Endothelial cell of umbilical vein (primary cell): ENCODE data around the gene IVD. TPM values are rescaled to one million over a fixed set of nuclear protein-coding genes. Genes with fewer than 3 reads are reported as not detected.

ENCODE experiments used
- BruUV-seq: library from RNA; stranded (reverse); fragments of 400-500 nt; replicated peaks from 2 replicates; lab custom pipeline; 2021; lab: Mats Ljungman, UMichigan
- CTCF ChIA-PET: fragments of 300-600, 350-600 bp; sonication (Branson Sonifier 250); formaldehyde crosslinking; loops from one replicate; lab custom pipeline; 2021; ENCODE audit warnings: antibody characterized with exemption, inconsistent platforms; lab: Charles Lee
- POLR2A ChIA-PET: fragments of 300-600, 350-600 bp; sonication (Branson Sonifier 250); formaldehyde crosslinking; loops from one replicate; lab custom pipeline; 2021; ENCODE audit warnings: antibody characterized with exemption, inconsistent platforms; lab: Charles Lee
- DNase-seq: peaks from one replicate; pipeline ENCODE4 v3.0.0-alpha.2; 2011; ENCODE audit warnings: low read depth, low spot score
- FAIRE-seq: peaks from 2 replicates; lab custom pipeline; 2011; peaks lifted over from hg19 to GRCh38; lab: Jason Lieb, UNC
- H2AFZ ChIP-seq: 2 replicates; pipeline ENCODE4 v1.6.0; 2012; ENCODE audit warnings: low read depth, low read length, control low read depth, inconsistent platforms
- H3K27ac ChIP-seq: 2 replicates; pipeline ENCODE4 v1.5.1; 2011; ENCODE audit warnings: low read depth, mild to moderate bottlenecking, control low read depth, low read length, moderate library complexity; ENCODE audit not compliant: insufficient read depth
- H3K27me3 ChIP-seq, 2 experiments: 2 replicates each; pipeline versions ENCODE4 v1.6.0 to v1.6.1; 2011; ENCODE audit warnings: low read length in 2 of 2, mixed read lengths in 1 of 2; ENCODE audit not compliant: control insufficient read depth in 2 of 2, insufficient read depth in 2 of 2
- H3K36me3 ChIP-seq, 2 experiments: 2 replicates in 1 of 2; 3 replicates in 1 of 2; pipeline ENCODE4 v1.5.1; 2011; ENCODE audit warnings: low read length in 2 of 2, mild to moderate bottlenecking in 1 of 2, moderate library complexity in 1 of 2; ENCODE audit not compliant: control insufficient read depth in 2 of 2, insufficient read depth in 2 of 2; ENCODE audit errors: extremely low read depth in 1 of 2
- H3K4me1 ChIP-seq: 3 replicates; pipeline ENCODE4 v1.5.1; 2011; ENCODE audit warnings: mild to moderate bottlenecking, low read length; ENCODE audit not compliant: control insufficient read depth, insufficient read depth; ENCODE audit errors: extremely low read depth
- H3K4me2 ChIP-seq: 2 replicates; pipeline ENCODE4 v1.6.1; 2011; ENCODE audit warnings: low read length, control low read depth, mixed read lengths; ENCODE audit not compliant: insufficient read depth
- H3K4me3 ChIP-seq, 3 experiments: fragments of 200-600 bp in 1 of 3; sonication (generic), shearing (Covaris generic) in 1 of 3; replicated peaks in 1 of 3; 2 replicates each; pipeline ENCODE4 v1.5.1; 2011 to 2016; ENCODE audit warnings: control low read depth in 3 of 3, low read length in 3 of 3, mild to moderate bottlenecking in 2 of 3, inconsistent platforms in 1 of 3, low read depth in 1 of 3, moderate library complexity in 1 of 3; ENCODE audit not compliant: insufficient read depth in 1 of 3
- H3K79me2 ChIP-seq: 2 replicates; pipeline ENCODE4 v1.6.0; 2012; ENCODE audit warnings: low read length, inconsistent platforms; ENCODE audit not compliant: control insufficient read depth, insufficient read depth
- H3K9ac ChIP-seq: replicated peaks from 2 replicates; pipeline ENCODE3; 2011; ENCODE audit warnings: low read length, control low read depth; ENCODE audit not compliant: insufficient read depth; ENCODE audit errors: extremely low read depth
- H3K9me1 ChIP-seq: replicated peaks from 3 replicates; pipeline ENCODE4 v1.6.0; 2011; ENCODE audit warnings: mild to moderate bottlenecking, low read length; ENCODE audit not compliant: control insufficient read depth, insufficient read depth; ENCODE audit errors: extremely low read depth
- H3K9me3 ChIP-seq: replicated peaks from 2 replicates; pipeline ENCODE4 v1.5.1; 2012; ENCODE audit warnings: low read length, inconsistent platforms; ENCODE audit not compliant: control insufficient read depth, insufficient read depth
- H4K20me1 ChIP-seq: replicated peaks from 2 replicates; pipeline ENCODE3; 2011; ENCODE audit warnings: mild to moderate bottlenecking, low read length; ENCODE audit not compliant: control insufficient read depth, insufficient read depth; ENCODE audit errors: extremely low read depth
- EZH2 ChIP-seq: IDR thresholded peaks from 2 replicates; pipeline ENCODE4 v1.6.1; 2012; ENCODE audit warnings: borderline replicate concordance, low read depth, mild to moderate bottlenecking, moderate library complexity, low read length, inconsistent platforms; ENCODE audit not compliant: severe bottlenecking
- FOS ChIP-seq: IDR thresholded peaks from 2 replicates; pipeline ENCODE4 v1.6.1; 2011; ENCODE audit warnings: mild to moderate bottlenecking, low read length, moderate library complexity, borderline replicate concordance; ENCODE audit not compliant: insufficient read depth
- GATA2 ChIP-seq: IDR thresholded peaks from 2 replicates; pipeline ENCODE4 v1.7.0; 2011; ENCODE audit warnings: low read depth, mild to moderate bottlenecking, moderate library complexity, mixed read lengths, low read length; ENCODE audit not compliant: insufficient read length, insufficient read depth
- JUN ChIP-seq: IDR thresholded peaks from 2 replicates; pipeline ENCODE4 v1.6.1; 2011; ENCODE audit warnings: borderline replicate concordance, low read depth; ENCODE audit not compliant: insufficient read length, insufficient read depth
- MYC ChIP-seq: IDR thresholded peaks from one replicate; pipeline ENCODE4 v1.6.1; 2011; ENCODE audit warnings: mild to moderate bottlenecking, low read depth, low read length
- POLR2A ChIP-seq: IDR thresholded peaks from 2 replicates; pipeline ENCODE4 v1.6.1; 2012; ENCODE audit warnings: low read depth, mild to moderate bottlenecking, control low read depth, low read length
- POLR2AphosphoS5 ChIP-seq: IDR thresholded peaks from 2 replicates; pipeline ENCODE4 v1.6.1; 2012; ENCODE audit warnings: low read depth, mild to moderate bottlenecking, control low read depth, low read length, moderate library complexity; ENCODE audit not compliant: insufficient read depth
- dilution Hi-C: fragments of 300-500 bp; cut with MboI; formaldehyde crosslinking; loops from one replicate; pipeline ENCODE4 v1.15.0; 2019; ENCODE audit warnings: low sequenced_read_pairs; ENCODE audit not compliant: extremely low pct_ligation_motif_present
- intact Hi-C: fragments of 100-400 bp; cut with micrococcal nuclease; formaldehyde crosslinking; loops from one replicate; pipeline ENCODE4 v1.10.0; 2022
- polyA plus RNA-seq, 4 experiments: library from polyadenylated mRNA; depleted of rRNA in 3 of 4; stranded (reverse) in 3 of 4; unstranded in 1 of 4; fragments of >200 nt; gene quantifications; 2 replicates each; pipeline versions ENCODE4 v1.2.1 to v1.2.3, GENCODE V29; 2011 to 2012; ENCODE audit warnings: missing spikeins in 1 of 4
- total RNA-seq: library from RNA; stranded (reverse); gene quantifications from 2 replicates; pipeline ENCODE4 v1.2.3, GENCODE V29; 2021
- TF ChIP-seq, protein P1 (sequence below): IDR thresholded peaks from 2 replicates; pipeline ENCODE4 v1.6.1; 2011; ENCODE audit not compliant: insufficient read depth, insufficient read length
- TF ChIP-seq, protein P2 (sequence below), 2 donors: IDR thresholded peaks; 1 replicate in 1 of 2; 2 replicates in 1 of 2; pipeline ENCODE4 v1.5.1; 2011; ENCODE audit warnings: low read length in 2 of 2, mild to moderate bottlenecking in 2 of 2, moderate library complexity in 2 of 2, control low read depth in 1 of 2, inconsistent platforms in 1 of 2, low read depth in 1 of 2; ENCODE audit not compliant: insufficient read depth in 1 of 2; ENCODE audit errors: extremely low read depth in 1 of 2

IVD gene
- total and polyA plus RNA-seq, 2 donors (not counting 3 experiments of a cell fraction or from before 2014, with no cell fraction given) = 34.1 to 62.5 TPM

DNA sequence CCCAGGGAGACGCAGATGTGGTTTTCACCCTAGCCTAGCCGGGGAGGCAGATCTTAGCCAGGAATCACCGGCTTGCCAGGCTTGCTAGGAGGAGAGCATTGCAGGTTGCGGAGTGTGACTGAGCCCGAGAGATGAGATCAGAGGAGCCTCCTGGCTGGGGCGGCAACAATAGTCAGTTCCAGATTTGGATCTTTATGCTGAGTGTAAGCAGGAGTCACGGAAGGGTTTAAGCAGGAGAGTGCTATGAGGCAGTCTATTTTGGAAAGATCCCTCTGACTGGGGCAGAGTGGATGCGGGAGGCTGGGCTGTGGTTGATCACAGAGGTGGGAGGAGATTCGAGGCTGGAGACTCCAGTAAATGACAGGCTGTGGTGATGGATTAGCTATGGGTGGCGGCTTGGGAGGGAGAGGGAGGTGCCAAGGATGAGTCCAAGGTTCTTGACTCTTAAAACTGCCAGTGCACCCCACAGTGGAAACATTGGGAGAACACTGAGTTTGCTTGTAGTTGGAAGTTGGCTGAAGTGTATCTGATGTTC is 24.7 kb downstream of the IVD start:
- no peak for DNase-seq

More for the DNA sequence above, 24.7 kb downstream of the IVD start:
- TF ChIP-seq EZH2 (no peak), GATA2 (no peak), JUN (no peak), FOS (no peak), POLR2AphosphoS5 (no peak), POLR2A (no peak), MYC (no peak)
- TF ChIP-seq, protein P1, sequence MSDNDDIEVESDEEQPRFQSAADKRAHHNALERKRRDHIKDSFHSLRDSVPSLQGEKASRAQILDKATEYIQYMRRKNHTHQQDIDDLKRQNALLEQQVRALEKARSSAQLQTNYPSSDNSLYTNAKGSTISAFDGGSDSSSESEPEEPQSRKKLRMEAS = no peak
- TF ChIP-seq, protein P2, sequence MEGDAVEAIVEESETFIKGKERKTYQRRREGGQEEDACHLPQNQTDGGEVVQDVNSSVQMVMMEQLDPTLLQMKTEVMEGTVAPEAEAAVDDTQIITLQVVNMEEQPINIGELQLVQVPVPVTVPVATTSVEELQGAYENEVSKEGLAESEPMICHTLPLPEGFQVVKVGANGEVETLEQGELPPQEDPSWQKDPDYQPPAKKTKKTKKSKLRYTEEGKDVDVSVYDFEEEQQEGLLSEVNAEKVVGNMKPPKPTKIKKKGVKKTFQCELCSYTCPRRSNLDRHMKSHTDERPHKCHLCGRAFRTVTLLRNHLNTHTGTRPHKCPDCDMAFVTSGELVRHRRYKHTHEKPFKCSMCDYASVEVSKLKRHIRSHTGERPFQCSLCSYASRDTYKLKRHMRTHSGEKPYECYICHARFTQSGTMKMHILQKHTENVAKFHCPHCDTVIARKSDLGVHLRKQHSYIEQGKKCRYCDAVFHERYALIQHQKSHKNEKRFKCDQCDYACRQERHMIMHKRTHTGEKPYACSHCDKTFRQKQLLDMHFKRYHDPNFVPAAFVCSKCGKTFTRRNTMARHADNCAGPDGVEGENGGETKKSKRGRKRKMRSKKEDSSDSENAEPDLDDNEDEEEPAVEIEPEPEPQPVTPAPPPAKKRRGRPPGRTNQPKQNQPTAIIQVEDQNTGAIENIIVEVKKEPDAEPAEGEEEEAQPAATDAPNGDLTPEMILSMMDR (IDR thresholded peaks at IDR 0.05; ENCODE audit: extremely low read depth in 1 of 2, insufficient read depth in 1 of 2, low read depth in 1 of 2, low read length in 2 of 2) = no peak
- no peaks in the 10 kb centered on the region for H3K9me1 ChIP-seq
- H3K9ac ChIP-seq = no peak overlapping the region
- no peaks in the 10 kb centered on the region for H3K79me2 ChIP-seq
- H3K4me3 ChIP-seq = no peak overlapping the region
- H3K36me3 ChIP-seq = no peaks in the 10 kb centered on the region
- H3K9me3 ChIP-seq = no peaks in the 10 kb centered on the region
- H3K27me3 ChIP-seq = peaks cover 29 to 43% of the 10 kb centered on the region in 2 experiments
- H3K4me1 ChIP-seq = no peaks in the 10 kb centered on the region
- no peak for FAIRE-seq
- H4K20me1 ChIP-seq = no peaks in the 10 kb centered on the region
- BruUV-seq = no TSS peak
- no peak overlapping the region for H2AFZ ChIP-seq
- intact Hi-C loops (no loop called here), dilution Hi-C loops (no loop called here)
- H3K4me2 ChIP-seq = no peak overlapping the region
- ChIA-PET POLR2A (no interaction called here), CTCF (interaction anchor here (1.4 to 1.7 kb wide), 3 partner anchors 10 to 157 kb away, joined by 3 to 5 read pairs (median 4); partner anchors contain the start of gene BAHD1)
- H3K27ac ChIP-seq = no peak overlapping the region
